ENCODE results near the gene HOPX. TPM values are rescaled to one million over a fixed set of nuclear protein-coding genes. Genes with fewer than 3 reads are reported as not detected.
"Not testable (repeated sequence)": the region's sequence is repeated elsewhere in the genome, so short reads cannot be mapped to it uniquely, and the experiment has no call there.

Gene HOPX
- total RNA-seq, 1 experiment from 2014 or later = 1.0 TPM

DNA sequence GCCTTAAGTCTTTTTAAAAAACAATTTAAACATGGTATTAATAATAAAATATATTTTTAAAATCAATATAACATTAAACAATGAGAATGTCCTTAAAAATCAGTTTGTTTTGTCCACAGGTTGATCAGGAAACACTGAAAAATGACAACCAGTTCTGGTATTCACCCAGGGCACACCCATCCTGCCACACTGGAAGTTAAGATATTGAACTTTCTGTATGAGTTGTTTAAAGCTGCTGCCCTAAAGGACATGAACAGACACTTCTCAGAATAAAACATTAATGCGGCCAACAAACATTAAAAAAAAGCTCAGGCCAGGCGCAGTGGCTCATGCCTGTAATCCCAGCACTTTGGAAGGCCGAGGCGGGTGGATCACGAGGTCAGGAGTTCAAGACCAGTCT is 15.0 kb upstream of the HOPX start:
- TF ChIP-seq, protein P1, sequence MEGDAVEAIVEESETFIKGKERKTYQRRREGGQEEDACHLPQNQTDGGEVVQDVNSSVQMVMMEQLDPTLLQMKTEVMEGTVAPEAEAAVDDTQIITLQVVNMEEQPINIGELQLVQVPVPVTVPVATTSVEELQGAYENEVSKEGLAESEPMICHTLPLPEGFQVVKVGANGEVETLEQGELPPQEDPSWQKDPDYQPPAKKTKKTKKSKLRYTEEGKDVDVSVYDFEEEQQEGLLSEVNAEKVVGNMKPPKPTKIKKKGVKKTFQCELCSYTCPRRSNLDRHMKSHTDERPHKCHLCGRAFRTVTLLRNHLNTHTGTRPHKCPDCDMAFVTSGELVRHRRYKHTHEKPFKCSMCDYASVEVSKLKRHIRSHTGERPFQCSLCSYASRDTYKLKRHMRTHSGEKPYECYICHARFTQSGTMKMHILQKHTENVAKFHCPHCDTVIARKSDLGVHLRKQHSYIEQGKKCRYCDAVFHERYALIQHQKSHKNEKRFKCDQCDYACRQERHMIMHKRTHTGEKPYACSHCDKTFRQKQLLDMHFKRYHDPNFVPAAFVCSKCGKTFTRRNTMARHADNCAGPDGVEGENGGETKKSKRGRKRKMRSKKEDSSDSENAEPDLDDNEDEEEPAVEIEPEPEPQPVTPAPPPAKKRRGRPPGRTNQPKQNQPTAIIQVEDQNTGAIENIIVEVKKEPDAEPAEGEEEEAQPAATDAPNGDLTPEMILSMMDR (conservative IDR thresholded peaks at IDR 0.05) = no peak
- TF ChIP-seq EZH2 (IDR thresholded peaks at IDR 0.05; ENCODE audit: low read depth) = no peak
- Histone ChIP-seq H3K4me2 (peak overlapping the region; percentile 16; the same call in 1 of the 2 replicates), H2AFZ (no peak overlapping the region), H3K27me3 (ENCODE audit: insufficient read depth, low read depth) (no peaks in the 10 kb centered on the region), H3K79me2 (ENCODE audit: low read depth) (no peaks in the 10 kb centered on the region), H3K4me1 (replicated peaks; ENCODE audit: insufficient read depth) (peaks cover 10% of the 10 kb centered on the region; the same call in 1 of the 2 replicates), H3F3A (ENCODE audit: insufficient read depth, low read depth) (no peaks in the 10 kb centered on the region), H4K20me1 (ENCODE audit: insufficient read depth) (no peaks in the 10 kb centered on the region), H3K27ac (peak overlapping the region; percentile 57; the same call in 1 of the 2 replicates), H3K9me3 (ENCODE audit: insufficient read depth, low read depth) (no peaks in the 10 kb centered on the region), H3K36me3 (ENCODE audit: low read depth) (no peaks in the 10 kb centered on the region), H3K9me2 (ENCODE audit: insufficient read depth) (no peaks in the 10 kb centered on the region), H3K4me3 (no peak overlapping the region)
- no TSS peak for BruUV-seq (replicated peaks)
- peak; percentile 30 to 67 for DNase-seq
- CTCF ChIA-PET = no interaction called here
- intact Hi-C loops (cut with micrococcal nuclease; ENCODE audit: unreplicated experiment) = no loop called here
- POLR2A ChIA-PET (ENCODE audit: unreplicated experiment) = interaction anchor here (0.7 kb wide), 1 partner anchor 42 kb away, joined by 3 read pairs; no protein-coding TSS in a partner anchor

DNA sequence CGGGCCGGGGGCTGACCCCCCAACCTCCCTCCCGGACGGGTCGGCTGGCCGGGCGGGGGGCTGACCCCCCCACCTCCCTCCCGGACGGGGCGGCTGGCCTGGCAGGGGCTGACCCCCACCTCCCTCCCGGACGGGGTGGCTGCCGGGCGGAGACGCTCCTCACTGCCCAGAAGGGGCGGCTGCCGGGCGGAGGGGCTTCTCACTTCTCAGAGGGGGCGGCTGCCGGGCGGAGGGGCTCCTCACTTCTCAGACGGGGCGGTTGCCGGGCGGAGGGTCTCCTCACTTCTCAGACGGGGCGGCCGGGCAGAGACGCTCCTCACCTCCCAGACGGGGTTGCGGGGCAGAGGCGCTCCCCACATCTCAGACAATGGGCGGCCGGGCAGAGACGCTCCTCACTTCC is 12.4 kb upstream of the HOPX start:
- H4K20me1 ChIP-seq (ENCODE audit: insufficient read depth); H3K4me2 ChIP-seq; CTCF ChIA-PET; POLR2A ChIA-PET (ENCODE audit: unreplicated experiment); H3K27me3 ChIP-seq (ENCODE audit: insufficient read depth, low read depth); H2AFZ ChIP-seq; BruUV-seq (replicated peaks); H3K36me3 ChIP-seq (ENCODE audit: low read depth); H3K9me3 ChIP-seq (ENCODE audit: insufficient read depth, low read depth); H3K27ac ChIP-seq; H3F3A ChIP-seq (ENCODE audit: insufficient read depth, low read depth); intact Hi-C loops (cut with micrococcal nuclease; ENCODE audit: unreplicated experiment); H3K4me3 ChIP-seq; H3K9me2 ChIP-seq (ENCODE audit: insufficient read depth); DNase-seq; H3K79me2 ChIP-seq (ENCODE audit: low read depth): not testable (repeated sequence)
- H3K4me1 ChIP-seq (replicated peaks; ENCODE audit: insufficient read depth) = peaks cover 10% of the 10 kb centered on the region; the same call in 1 of the 2 replicates

DNA sequence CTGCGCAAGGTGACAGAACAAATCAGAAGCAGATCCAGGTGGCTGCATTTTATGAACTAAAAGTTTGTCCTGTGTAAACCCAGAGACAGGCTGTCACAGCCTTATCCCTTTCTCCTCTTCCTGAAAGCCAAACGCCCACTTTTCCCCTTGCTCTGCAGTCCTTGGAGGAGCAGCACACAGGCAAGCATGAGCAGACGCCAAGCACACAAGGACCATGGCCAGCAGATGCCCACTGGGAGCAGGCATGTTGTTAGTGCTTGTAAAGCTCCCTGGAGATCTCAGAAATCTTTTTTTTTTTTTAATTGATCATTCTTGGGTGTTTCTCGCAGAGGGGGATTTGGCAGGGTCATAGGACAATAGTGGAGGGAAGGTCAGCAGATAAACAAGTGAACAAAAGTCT is 11.5 kb upstream of the HOPX start:
- POLR2A ChIA-PET (ENCODE audit: unreplicated experiment) = no interaction called here
- Histone ChIP-seq H3F3A (ENCODE audit: insufficient read depth, low read depth) (no peaks in the 10 kb centered on the region), H3K4me2 (no peak overlapping the region), H4K20me1 (ENCODE audit: insufficient read depth) (no peaks in the 10 kb centered on the region), H3K27ac (no peak overlapping the region), H3K36me3 (ENCODE audit: low read depth) (no peaks in the 10 kb centered on the region), H3K9me3 (ENCODE audit: insufficient read depth, low read depth) (no peaks in the 10 kb centered on the region), H3K4me1 (replicated peaks; ENCODE audit: insufficient read depth) (peaks cover 10% of the 10 kb centered on the region; the same call in 1 of the 2 replicates), H3K79me2 (ENCODE audit: low read depth) (no peaks in the 10 kb centered on the region), H3K27me3 (ENCODE audit: insufficient read depth, low read depth) (no peaks in the 10 kb centered on the region), H3K4me3 (no peak overlapping the region), H2AFZ (no peak overlapping the region), H3K9me2 (ENCODE audit: insufficient read depth) (no peaks in the 10 kb centered on the region)
- CTCF ChIA-PET = no interaction called here
- BruUV-seq (replicated peaks) = no TSS peak
- TF ChIP-seq EZH2 (IDR thresholded peaks at IDR 0.05; ENCODE audit: low read depth) = no peak
- TF ChIP-seq, protein P1 (conservative IDR thresholded peaks at IDR 0.05) = no peak
- DNase-seq = no peak
- intact Hi-C loops (cut with micrococcal nuclease; ENCODE audit: unreplicated experiment) = no loop called here

DNA sequence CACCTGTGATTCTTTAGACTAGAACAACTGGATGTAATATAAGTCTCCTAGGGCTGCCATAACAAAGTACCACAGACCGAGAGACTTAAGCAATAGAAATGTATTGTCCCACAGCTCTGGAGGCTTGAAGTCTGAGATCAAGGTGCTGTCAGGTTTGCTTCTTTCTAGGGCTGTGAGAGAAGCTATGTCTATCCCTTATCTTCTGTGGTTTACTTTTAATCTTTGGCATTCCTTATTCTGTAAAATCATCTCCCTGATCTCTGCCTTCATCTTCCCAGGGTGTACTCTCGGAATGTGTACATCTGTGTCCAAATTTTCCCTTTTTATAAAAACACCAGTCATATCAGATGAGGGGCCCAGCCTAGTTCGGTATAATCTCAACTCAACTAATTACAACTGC is 10.3 kb upstream of the HOPX start:
- Histone ChIP-seq H3F3A (ENCODE audit: insufficient read depth, low read depth) (no peaks in the 10 kb centered on the region), H3K9me3 (ENCODE audit: insufficient read depth, low read depth) (no peaks in the 10 kb centered on the region), H3K79me2 (ENCODE audit: low read depth) (no peaks in the 10 kb centered on the region), H4K20me1 (ENCODE audit: insufficient read depth) (no peaks in the 10 kb centered on the region), H3K9me2 (ENCODE audit: insufficient read depth) (no peaks in the 10 kb centered on the region), H3K27me3 (ENCODE audit: insufficient read depth, low read depth) (no peaks in the 10 kb centered on the region), H3K4me2 (no peak overlapping the region), H3K4me1 (replicated peaks; ENCODE audit: insufficient read depth) (peaks cover 10% of the 10 kb centered on the region; the same call in 1 of the 2 replicates), H3K4me3 (no peak overlapping the region), H3K27ac (no peak overlapping the region), H2AFZ (no peak overlapping the region), H3K36me3 (ENCODE audit: low read depth) (no peaks in the 10 kb centered on the region)
- DNase-seq = no peak
- POLR2A ChIA-PET (ENCODE audit: unreplicated experiment) = no interaction called here
- TF ChIP-seq, protein P1 (conservative IDR thresholded peaks at IDR 0.05) = no peak
- TF ChIP-seq EZH2 (IDR thresholded peaks at IDR 0.05; ENCODE audit: low read depth) = no peak
- CTCF ChIA-PET = no interaction called here
- BruUV-seq (replicated peaks) = no TSS peak
- intact Hi-C loops (cut with micrococcal nuclease; ENCODE audit: unreplicated experiment) = no loop called here

Measured in PC-9 (cell line).